IPS-NIHi7 (cell line): ENCODE data around the gene GAP43.

Experiments used
- DNase-seq: peaks from one replicate; pipeline ENCODE4 v3.0.0; 2012; ENCODE audit warnings: mixed read lengths; ENCODE audit errors: extremely low spot score

GAP43 gene

GRCh38 chr3:115766587-115767482, 143.5 kb downstream of the GAP43 start:
- peak; percentile 14 for DNase-seq

GRCh38 chr3:115768661-115769060, 145.4 kb downstream of the GAP43 start:
- DNase-seq: no peak
